OCI-LY3 (cell line): ENCODE data around the gene PHF21B.

ENCODE experiments used
- H2AFZ ChIP-seq: fragments of 200-600, 300-600 bp; shearing (Covaris generic); 2 replicates; pipeline ENCODE4 v1.6.0; 2014; ENCODE audit warnings: antibody characterized with exemption, low read depth, low read length
- H3K27ac ChIP-seq: fragments of 200-600, 300-600 bp; sonication (generic); 2 replicates; pipeline ENCODE4 v1.5.1; 2014; ENCODE audit warnings: mild to moderate bottlenecking, low read length, moderate library complexity, mixed read lengths
- H3K27me3 ChIP-seq: fragments of 200-600, 300-600 bp; sonication (generic); 2 replicates; pipeline ENCODE4 v1.6.1; 2014; ENCODE audit warnings: low read depth, low read length, mixed read lengths
- H3K36me3 ChIP-seq: fragments of 200-600, 300-600 bp; sonication (generic); replicated peaks from 2 replicates; pipeline ENCODE3; 2014; ENCODE audit warnings: low read depth, low read length, mixed read lengths
- H3K4me1 ChIP-seq: fragments of 300-600, 200-600 bp; sonication (generic); 2 replicates; pipeline ENCODE4 v1.6.1; 2014; ENCODE audit warnings: low read length, mixed read lengths
- H3K4me2 ChIP-seq: fragments of 200-600, 300-600 bp; sonication (generic); 2 replicates; pipeline ENCODE4 v1.6.1; 2014; ENCODE audit warnings: low read length, mixed read lengths
- H3K4me3 ChIP-seq: fragments of 300-600, 200-600 bp; sonication (generic); 2 replicates; pipeline ENCODE4 v1.5.1; 2014; ENCODE audit warnings: antibody characterized with exemption, mild to moderate bottlenecking, low read length, moderate library complexity
- H3K79me2 ChIP-seq: fragments of 300-600, 200-600 bp; shearing (Covaris generic); 2 replicates; pipeline ENCODE4 v1.6.1; 2014; ENCODE audit warnings: mild to moderate bottlenecking, low read length, mixed read lengths
- H3K9ac ChIP-seq: fragments of 300-600, 200-600 bp; shearing (Covaris generic); 2 replicates; pipeline ENCODE4 v1.6.0; 2014; ENCODE audit warnings: mild to moderate bottlenecking, low read length, moderate library complexity
- H3K9me3 ChIP-seq: fragments of 200-600, 300-600 bp; shearing (Covaris generic); 2 replicates; pipeline ENCODE4 v1.6.1; 2014; ENCODE audit warnings: low read length, mixed read lengths; ENCODE audit not compliant: insufficient read depth
- H4K20me1 ChIP-seq: fragments of 200-600, 300-600 bp; sonication (generic); 2 replicates; pipeline ENCODE4 v1.6.1; 2016; ENCODE audit warnings: low read length, mixed read lengths; ENCODE audit not compliant: insufficient read depth
- CTCF ChIP-seq: fragments of 200-600, 300-600 bp; sonication (generic); IDR thresholded peaks from 2 replicates; pipeline ENCODE4 v1.5.1; 2014; ENCODE audit warnings: antibody characterized with exemption, low read length, low read depth
- EZH2phosphoT487 ChIP-seq: fragments of 200-600 bp; shearing (Covaris generic); IDR thresholded peaks from 2 replicates; pipeline ENCODE4 v1.6.1; 2018; ENCODE audit warnings: antibody characterized with exemption, mixed run types, low read depth

The PHF21B gene

GRCh38 chr22:44942056-44942455 lies 67.7 kb downstream of the PHF21B start:
- Histone ChIP-seq H3K9me3 (no peaks in the 10 kb centered on the region), H3K36me3 (no peaks in the 10 kb centered on the region), H3K9ac (no peak overlapping the region), H3K27me3 (no peaks in the 10 kb centered on the region), H4K20me1 (peaks cover 14% of the 10 kb centered on the region; the same call in 1 of the 2 replicates), H3K79me2 (no peaks in the 10 kb centered on the region), H2AFZ (no peak overlapping the region), H3K4me1 (no peaks in the 10 kb centered on the region), H3K4me3 (no peak overlapping the region), H3K27ac (no peak overlapping the region), H3K4me2 (no peak overlapping the region)
- TF ChIP-seq EZH2phosphoT487, result no peak

GRCh38 chr22:44941207-44941606 lies 68.6 kb downstream of the PHF21B start:
- H3K36me3 ChIP-seq, result no peaks in the 10 kb centered on the region
- no peaks in the 10 kb centered on the region for H3K27me3 ChIP-seq
- no peak overlapping the region for H2AFZ ChIP-seq
- no peaks in the 10 kb centered on the region for H3K4me1 ChIP-seq
- no peak overlapping the region for H3K9ac ChIP-seq
- no peaks in the 10 kb centered on the region for H3K9me3 ChIP-seq
- H4K20me1 ChIP-seq, result peaks cover 14% of the 10 kb centered on the region; the same call in 1 of the 2 replicates
- no peak overlapping the region for H3K27ac ChIP-seq
- TF ChIP-seq EZH2phosphoT487 (no peak), CTCF (no peak)
- no peak overlapping the region for H3K4me2 ChIP-seq
- no peak overlapping the region for H3K4me3 ChIP-seq
- no peaks in the 10 kb centered on the region for H3K79me2 ChIP-seq

GRCh38 chr22:44940130-44940529 lies 69.7 kb downstream of the PHF21B start:
- Histone ChIP-seq H3K36me3 (no peaks in the 10 kb centered on the region), H3K4me1 (no peaks in the 10 kb centered on the region), H3K4me2 (no peak overlapping the region), H3K27me3 (no peaks in the 10 kb centered on the region), H4K20me1 (peaks cover 14% of the 10 kb centered on the region; the same call in 1 of the 2 replicates), H3K9me3 (no peaks in the 10 kb centered on the region), H3K4me3 (no peak overlapping the region), H2AFZ (no peak overlapping the region), H3K79me2 (no peaks in the 10 kb centered on the region), H3K9ac (no peak overlapping the region), H3K27ac (no peak overlapping the region)
- TF ChIP-seq CTCF (no peak), EZH2phosphoT487 (no peak)

- no peak overlapping the region for H3K9ac ChIP-seq
- H3K27ac ChIP-seq, result no peak overlapping the region
- no peaks in the 10 kb centered on the region for H3K79me2 ChIP-seq
- no peak overlapping the region for H2AFZ ChIP-seq
- TF ChIP-seq EZH2phosphoT487 (no peak), CTCF (no peak)
- no peaks in the 10 kb centered on the region for H3K9me3 ChIP-seq
- H3K4me2 ChIP-seq, result no peak overlapping the region
- H4K20me1 ChIP-seq, result peaks cover 14% of the 10 kb centered on the region; the same call in 1 of the 2 replicates
- H3K4me3 ChIP-seq, result no peak overlapping the region
- H3K4me1 ChIP-seq, result no peaks in the 10 kb centered on the region
- H3K27me3 ChIP-seq, result no peaks in the 10 kb centered on the region
- no peaks in the 10 kb centered on the region for H3K36me3 ChIP-seq
Measured at GRCh38 chr22:44939451-44939850, 70.4 kb downstream of the PHF21B start.
